Limb (tissue), 2 donors: ENCODE data around the gene SLC7A4.

ENCODE experiments used
- DNase-seq, 2 donors: peaks; one replicate each; pipeline ENCODE4 v3.0.0-alpha.2; 2016; ENCODE audit errors: extremely low spot score in 2 of 2

SLC7A4 gene

DNA sequence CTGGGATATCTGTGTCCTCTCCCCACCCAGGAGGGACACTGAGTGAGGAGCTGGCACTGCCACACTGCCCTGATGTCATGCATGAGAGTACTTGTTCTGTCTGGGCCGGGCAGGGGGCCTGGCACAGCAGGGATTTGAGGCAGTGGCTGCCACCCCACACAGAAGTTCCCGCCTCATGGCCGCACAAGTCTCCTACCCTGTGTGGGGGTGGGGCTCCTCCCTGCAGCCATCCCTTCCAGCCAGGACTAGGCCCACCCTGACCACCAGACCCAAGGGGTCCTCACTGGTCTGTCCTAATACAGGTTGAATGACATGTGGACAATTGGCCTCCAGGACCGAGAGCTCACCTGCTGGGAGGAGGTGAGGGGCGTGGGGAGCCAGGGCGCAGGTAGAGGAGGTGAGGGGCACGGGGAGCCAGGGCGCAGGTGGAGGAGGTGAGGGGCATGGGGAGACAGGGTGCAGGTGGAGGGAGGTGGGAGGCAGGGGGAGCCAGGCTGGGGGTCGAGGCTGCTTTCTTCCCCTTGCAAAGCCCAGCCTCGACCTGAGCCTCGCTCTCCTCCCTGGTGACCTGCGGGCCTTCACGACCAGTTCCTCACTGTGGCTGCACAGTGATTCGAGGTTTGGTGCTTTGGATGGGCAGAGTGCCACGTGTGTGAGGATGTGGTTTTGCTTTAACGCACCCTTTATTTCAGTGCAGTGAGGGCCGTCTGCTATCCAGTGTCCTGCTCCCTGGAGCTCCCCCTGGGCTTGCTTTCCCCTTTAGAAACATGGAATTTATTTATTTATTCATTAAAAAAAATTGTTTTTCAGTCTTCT lies 42.8 kb downstream of the SLC7A4 start:
- DNase-seq: no peak

DNA sequence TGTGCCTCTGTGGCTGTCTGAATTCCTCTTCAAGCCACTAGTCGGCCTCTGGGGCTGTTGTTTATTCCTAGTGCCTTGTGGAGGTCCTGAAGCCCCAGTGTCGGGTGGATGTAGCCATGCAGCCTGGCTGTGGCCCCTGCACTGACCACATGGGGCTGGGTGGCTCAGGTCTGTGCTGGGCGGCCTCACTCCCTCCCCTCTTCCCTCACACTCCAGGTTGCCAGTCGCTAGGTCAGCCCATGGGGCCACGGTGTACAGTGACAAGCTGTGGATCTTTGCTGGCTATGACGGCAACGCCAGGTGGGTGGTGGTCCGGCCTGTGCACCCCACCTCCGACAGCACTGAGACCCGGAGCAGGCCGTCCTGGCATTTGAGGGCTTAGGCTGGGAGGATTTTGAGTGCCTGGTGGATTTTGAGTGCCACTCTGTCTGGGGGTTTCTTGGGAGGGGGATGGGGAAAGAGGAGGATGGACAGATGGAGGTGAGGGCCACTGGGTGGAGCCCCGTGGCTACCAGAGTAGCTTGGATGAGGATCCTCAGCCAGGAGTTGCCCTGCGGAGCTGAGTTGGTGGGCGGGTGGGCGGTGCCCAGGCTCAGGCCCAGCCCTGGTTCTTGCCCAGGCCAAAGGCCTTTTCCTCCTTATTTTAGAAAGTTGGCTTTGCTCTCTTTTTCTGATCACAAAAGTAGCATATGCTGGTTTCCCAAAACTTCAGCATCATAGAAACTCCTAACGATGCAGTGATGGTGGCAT lies 43.6 kb downstream of the SLC7A4 start:
- no peak for DNase-seq

DNA sequence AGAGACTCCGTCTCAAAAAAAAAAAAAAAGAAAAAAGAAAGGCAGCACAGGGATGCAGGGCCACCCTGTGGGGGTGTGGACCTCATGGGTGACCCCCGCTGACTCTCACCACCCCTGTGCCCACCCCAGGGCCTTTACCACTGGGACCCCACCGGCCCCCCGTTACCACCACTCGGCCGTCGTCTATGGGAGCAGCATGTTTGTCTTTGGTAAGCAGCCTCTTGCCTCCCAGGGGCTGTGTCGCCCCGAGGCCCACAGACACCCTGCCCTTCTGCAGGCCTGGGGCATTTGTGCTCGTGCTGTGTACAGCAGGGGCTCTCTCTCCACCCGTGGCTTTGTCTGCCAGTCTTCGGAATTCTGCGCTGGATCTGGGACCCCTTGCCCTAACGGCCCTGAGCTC lies 45.0 kb downstream of the SLC7A4 start:
- DNase-seq: no peak

DNA sequence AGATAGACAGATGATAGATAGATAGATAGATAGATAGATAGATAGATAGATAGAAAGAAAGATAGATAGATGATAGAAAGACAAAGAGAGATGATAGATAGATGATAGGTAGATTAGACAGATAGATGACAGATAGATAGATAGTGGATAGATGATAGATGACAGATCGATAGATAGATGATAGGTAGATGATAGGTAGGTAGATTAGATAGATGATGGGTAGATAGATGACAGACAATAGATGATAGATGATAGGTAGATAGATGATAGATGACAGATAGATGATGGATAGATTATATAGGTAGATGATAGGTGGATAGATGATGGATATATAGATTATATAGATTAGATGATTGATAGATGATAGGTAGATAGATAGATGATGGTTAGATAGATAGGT lies 46.0 kb downstream of the SLC7A4 start:
- DNase-seq: no peak

DNA sequence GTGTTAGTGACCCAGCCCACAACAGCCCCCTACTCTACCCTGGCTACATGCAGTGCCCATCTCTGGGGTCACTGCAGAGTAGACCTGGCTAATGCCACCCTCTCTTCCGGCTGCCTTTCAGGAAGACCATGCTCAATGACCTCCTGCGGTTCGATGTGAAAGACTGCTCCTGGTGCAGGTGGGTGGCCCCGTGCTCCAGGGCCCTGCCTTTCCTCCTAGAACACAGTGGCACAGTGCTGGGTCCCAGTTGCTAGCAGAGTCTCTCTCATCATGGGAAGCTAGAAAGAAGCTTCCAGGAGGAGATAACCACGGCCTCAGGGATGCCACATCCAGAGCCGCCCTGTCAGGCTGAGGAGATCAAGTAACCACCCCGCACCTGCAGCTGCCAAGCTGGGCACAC lies 46.6 kb downstream of the SLC7A4 start:
- no peak for DNase-seq

DNA sequence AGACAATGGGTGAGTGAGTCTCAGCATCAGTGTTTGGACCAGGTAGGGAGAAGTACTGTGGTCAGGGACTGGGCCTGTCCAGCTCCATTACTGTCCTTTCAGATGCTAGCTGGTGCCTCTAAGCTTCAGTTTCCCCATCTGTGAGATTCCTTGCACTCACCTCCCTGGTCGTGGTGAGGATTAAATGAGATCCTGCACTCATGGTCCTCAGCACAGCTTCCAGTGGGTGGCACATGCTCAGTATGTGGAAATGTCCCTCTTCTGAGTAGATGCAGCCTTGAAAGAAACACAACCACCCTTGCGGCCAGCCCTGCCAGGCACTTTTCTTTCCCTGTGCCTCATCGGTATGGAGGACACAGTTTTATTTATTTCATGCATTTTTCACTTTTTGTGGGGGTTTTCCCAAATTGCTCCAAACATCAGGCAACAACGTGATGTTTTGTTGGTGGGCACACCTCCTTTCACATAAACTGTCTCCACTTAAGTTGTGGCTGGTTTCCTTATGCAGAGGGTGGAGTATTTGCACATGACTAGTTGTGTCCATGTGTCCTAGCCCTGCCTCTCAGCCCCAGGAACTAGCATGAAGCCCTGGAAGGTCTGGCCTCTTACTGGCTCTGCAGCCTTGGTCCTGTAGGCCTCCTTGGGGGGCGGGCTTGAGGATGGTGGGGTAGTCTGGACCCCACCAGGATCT lies 49.1 kb downstream of the SLC7A4 start:
- DNase-seq: no peak

DNA sequence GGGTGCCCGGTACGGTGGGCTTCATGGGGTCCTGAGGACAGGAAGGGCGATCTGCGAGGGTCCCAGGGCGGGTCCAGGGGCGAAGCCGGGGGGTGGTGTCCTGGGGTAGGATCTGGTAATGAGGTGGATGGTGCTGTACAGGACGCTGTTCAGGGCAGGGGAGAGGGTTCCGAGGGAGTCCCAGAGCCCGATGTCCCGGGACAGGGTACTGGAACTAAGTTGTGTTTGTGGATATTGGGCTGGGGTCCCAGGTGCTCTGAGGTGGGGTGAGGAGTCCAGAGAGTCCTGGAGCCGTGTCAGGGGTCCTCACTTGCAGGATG lies 49.8 kb downstream of the SLC7A4 start:
- DNase-seq: no peak

DNA sequence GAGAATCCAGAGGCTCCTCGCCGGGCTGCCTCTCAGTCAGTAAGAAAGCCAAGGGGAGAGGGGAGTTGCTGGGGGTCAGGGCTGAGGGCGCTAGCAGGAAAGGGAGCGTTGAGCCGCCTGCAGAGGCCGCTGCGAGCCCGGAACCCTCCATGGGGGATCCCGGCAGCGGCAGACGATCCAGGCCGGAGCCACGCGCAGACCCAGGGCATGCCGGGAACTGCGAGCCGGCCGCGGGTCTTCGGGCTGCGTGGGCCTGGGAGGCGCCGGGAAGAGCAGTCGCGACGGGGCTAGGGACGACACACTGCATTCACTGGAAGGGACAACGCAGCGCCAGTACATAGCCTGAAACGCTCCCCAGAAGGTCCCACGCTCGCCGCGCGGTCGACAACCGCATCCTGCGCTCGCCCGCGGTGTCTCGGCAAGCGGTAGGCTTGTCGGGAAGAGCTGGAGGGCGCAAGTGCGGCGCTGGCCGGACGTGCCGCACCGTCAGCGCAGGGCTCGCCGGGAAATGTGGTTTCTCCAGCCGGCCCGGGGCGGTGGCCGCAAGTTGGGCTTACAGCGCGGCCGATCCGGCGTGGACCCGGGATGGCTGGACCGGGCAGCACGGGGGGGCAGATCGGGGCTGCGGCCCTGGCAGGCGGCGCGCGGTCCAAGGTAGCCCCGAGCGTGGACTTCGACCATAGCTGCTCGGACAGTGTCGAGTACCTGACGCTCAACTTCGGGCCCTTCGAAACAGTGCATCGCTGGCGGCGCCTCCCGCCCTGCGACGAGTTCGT lies 50.4 kb downstream of the SLC7A4 start, which contains the start of gene LZTR1:
LZTR1 (plus strand) TSS at position 511 of the 776 bp plus-strand sequence; CDS start at position 586, 75 bp downstream.
- peak; percentile 81 to 90 for DNase-seq

DNA sequence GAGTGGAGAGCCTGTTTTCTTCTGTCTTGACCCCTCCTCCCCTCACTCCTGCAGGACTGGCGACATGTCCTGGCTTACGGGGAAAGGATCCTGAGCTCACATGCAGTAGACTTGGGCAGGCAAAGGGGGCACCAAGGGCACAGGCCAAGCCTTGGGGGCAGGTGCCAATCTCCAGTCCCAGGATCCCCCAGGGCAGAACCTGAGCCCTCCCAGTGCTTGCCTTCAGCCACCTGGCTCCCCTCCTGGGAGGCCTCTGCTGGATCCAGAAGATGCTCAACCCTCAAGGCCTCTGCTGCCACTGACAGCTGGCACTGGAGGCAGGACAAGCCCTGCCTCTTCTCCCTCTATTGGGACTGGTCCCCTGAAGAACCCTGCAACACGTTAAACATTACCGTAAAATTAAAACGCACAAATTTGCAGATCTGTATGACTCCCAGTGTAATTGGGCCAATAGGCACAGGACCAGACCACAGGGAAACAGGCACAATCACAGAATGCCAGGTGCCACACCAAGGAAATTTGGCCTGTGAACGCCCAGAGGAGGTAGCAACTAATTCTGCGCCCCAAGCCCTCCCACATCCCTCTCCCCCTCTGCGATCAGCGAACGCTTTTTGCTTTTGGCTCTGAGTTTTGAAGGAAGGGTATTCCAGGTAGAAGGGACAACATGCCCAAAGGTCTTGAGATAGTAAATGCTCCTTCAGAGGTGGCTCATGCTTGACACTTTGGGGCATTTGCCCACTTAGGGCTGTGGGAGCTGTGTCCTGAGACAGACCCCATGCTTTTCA lies 51.2 kb downstream of the SLC7A4 start:
- no peak for DNase-seq

DNA sequence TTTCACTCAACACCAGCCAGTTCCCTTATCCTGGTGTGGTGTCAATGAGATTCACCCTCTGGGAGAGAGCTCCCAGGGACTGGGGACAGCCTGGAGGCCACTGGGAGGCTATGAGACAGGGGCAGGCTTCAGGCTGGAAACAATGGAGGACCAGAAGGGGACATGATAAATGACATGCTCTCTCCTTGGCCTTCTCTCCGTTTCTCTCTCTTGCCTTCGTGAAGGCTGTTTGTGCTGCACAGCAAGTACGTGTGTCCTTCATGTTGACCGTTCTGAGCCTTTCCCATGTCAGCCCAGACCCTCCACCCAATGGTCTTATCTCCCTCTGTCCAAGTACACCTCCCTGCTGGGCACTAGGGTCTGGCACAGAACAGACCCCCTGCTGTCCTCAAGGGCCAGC lies 51.8 kb downstream of the SLC7A4 start:
- no peak for DNase-seq

DNA sequence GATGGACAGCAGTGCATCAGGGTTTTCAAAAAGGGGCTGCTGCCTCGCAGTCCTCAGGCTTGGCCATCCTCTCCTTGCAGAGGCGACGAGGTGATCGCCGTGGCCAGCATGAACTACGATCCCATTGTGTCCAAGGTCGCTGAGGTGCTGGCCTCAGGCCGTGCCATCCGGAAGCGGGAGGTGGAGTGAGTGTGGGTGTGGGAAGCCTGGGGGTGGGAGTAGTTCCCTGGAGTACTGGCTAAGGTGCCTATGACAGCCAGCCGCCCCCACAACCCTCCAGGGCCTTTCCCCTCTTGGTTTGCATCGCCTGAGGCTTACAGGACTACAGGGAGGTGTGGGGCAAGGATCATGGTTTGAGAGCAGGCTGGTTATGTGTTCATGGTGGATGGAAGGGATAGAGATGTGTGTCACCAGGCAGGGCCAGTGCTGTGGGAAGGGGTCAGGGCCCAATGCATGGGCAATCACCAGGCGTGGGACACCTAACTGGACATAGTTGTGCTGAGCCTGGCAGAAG lies 52.4 kb downstream of the SLC7A4 start:
- no peak for DNase-seq

DNA sequence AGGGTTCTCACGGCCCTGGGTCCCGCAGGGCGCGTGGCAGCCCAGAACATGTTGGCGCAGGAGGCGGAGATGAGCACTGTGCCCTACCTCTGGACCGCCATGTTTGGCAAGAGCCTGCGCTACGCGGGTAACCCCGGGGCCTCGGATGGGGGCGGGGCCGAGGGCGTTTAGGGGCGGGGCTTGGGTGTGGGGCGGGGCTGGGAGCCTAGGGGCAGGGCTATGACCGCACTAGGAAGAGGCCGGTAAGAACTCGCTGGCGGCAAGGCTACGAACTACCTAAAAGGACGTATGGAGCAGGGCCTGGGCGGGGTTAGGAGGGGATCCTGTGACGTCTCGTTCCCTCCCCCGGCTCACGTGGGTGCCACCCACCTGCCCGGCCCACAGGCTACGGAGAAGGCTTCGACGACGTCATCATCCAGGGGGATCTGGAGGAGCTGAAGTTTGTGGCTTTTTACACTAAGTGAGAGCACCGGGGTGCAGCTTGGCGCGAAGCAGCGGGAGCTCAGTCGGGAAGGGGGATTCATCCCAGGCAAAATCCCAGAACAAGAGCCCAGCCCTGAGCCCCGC lies 53.0 kb downstream of the SLC7A4 start:
- DNase-seq: peak; percentile 30 to 76
